ENCODE measurements around the gene P2RY8.
"Not testable (repeated sequence)": the region's sequence is repeated elsewhere in the genome, so short reads cannot be mapped to it uniquely, and the experiment has no call there.

Gene P2RY8
- total RNA-seq: 153 to 252 (median 236) reads per million in 4 donors

- peak; percentile 34 to 90 (median 62) for DNase-seq
Measured at GRCh38 chrX:1537031-1537715, at the start of gene P2RY8. P2RY8 (minus strand) TSS chrX:1537185; CDS start chrX:1466558, 70,627 bp downstream.

GRCh38 chrX:1584237-1585011 lies 47.4 kb upstream of the P2RY8 start:
- no peak for DNase-seq

GRCh38 chrX:1582686-1583437 lies 45.9 kb upstream of the P2RY8 start:
- DNase-seq: peak in 1 of 5 donors; percentile 89

- DNase-seq: peak; percentile 37 to 87 (median 61)
Measured at GRCh38 chrX:1581132-1581531, 44.1 kb upstream of the P2RY8 start.

DNA sequence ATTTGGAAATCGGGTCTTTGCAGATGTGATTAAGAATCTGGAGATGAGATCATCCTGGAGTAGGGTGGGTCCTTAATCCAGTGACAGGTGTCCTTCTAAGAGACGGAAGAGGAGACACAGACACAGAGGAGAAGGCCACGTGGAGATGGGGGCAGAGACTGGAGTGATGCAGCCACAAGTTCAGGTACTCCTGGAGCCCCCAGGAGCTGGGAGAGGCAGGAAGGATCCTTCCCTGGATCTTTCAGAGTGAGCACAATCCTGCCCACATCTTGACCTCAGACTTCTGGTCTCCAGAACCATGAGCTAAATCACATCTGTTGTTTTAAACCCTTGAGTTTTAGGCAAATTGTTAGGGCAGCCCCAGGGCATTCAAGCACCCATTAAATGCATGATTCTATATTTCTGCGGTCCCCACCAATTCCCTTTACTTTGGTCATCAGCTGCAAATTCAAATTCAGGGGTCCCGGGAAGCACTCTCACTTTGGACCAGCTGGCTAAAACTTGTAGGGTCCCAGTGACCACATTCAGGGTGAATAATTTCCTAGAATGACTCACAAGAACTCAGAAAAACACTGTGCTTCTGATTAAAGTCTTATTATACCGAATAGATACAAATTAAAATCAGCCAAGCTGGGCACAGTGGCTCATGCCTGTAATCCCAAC lies 41.7 kb upstream of the P2RY8 start:
- no peak for DNase-seq

GRCh38 chrX:1577845-1578244 lies 40.9 kb upstream of the P2RY8 start:
- DNase-seq: no peak

DNA sequence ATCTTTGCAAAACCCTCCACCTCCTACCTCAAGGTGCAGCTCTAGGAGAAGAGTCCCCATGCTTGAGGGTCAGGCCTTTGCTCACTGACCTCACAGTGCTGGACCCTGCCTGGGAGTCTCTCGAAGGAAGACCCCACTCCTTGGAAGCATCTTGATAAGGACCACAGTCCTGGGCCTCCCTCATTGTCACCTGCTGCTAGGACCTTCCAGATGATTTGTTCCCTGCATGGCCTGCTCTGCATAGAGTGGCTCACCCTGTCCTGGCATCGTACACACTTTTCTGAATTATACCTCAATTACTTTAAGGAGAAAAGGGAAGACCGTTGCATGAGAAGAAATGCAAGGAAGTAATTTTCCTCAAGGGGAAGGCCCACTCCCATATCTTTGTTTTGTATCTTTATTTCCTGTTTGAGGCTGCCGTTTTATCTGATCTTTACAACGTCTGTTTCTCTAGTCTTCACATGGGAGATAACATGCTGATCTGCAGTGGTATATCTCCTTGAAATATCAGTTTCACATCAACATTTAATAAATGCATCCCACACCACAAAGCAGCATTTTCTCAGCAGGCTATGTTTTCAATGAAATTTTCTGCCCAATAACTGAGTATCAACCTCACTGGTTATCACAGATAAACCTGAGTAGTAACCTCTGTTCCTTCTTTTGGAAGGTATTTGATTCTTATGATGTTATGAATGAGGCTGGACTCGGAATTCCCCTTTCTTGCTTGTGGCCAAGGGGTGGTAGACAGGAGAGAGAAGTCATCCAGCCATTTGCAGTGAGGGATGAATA lies 39.4 kb upstream of the P2RY8 start:
- DNase-seq: peak in 1 of 5 donors; percentile 46

DNA sequence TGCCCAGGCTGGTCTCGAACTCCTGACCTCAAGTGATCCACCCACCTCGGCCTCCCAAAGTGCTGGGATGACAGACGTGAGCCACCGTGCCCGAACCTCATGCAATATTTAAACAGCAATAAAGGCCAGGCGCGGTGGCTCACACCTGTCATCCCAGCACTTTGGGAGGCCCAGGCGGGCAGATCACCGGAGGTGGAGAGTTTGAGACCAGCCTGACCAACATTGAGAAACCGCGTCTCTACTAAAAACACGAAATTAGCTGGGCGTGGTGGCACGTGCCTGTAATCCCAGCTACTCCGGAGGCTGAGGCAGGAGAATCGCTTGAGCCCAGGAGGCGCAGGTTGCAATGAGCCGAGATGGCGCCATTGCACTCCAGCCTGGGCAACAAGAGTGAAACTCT lies 37.2 kb upstream of the P2RY8 start:
- not testable (repeated sequence) for DNase-seq

- no peak for DNase-seq
Measured at GRCh38 chrX:1564750-1565683, 28.0 kb upstream of the P2RY8 start.

GRCh38 chrX:1564077-1564476 lies 27.1 kb upstream of the P2RY8 start:
- DNase-seq: not testable (repeated sequence)

GRCh38 chrX:1561164-1561563 lies 24.2 kb upstream of the P2RY8 start:
- no peak for DNase-seq

DNA sequence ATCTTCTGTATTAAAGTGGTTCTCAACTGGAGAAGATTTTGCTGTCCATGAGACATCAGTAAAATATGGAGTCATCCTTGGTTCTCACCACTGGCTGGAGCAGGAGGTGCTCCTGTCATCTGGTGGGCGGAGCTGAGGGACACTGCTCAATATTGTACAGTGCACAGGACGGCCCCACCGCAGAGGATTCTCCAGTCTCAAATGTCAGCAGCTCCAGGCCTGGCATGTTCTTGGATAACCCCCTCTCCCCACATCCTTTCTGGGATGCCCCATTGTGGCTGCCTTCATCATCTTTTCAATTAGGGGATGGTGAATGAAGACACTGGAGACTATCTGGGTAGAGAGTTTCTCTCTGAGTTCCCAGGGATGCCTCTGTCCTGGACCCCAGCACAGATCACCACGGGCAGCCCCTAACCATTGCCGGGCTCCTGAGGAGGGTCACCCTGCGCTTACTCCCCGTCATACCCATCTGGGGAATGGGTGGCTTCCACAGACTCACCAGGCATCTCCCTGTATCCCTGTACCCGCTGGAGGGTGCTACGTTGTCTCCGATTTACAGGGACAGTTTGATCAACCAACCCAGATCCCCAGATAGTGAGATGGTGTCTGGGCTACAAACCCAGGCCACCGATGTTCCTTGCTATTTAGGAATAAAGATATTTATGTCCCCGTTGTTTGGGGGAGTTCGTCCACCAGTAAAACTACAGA lies 21.9 kb upstream of the P2RY8 start:
- no peak for DNase-seq

- not testable (repeated sequence) for DNase-seq
Measured at GRCh38 chrX:1557442-1557841, 20.5 kb upstream of the P2RY8 start.

- DNase-seq: no peak
Measured at GRCh38 chrX:1555370-1555769, 18.4 kb upstream of the P2RY8 start.

GRCh38 chrX:1554469-1555210 lies 17.7 kb upstream of the P2RY8 start:
- peak in 2 of 5 donors; percentile 38 to 89 for DNase-seq

GRCh38 chrX:1551959-1552546 lies 15.1 kb upstream of the P2RY8 start:
- no peak for DNase-seq

- DNase-seq: no peak
Measured at GRCh38 chrX:1546691-1547251, 9.8 kb upstream of the P2RY8 start.

GRCh38 chrX:1545776-1546408 lies 8.9 kb upstream of the P2RY8 start:
- DNase-seq: no peak

Data from T-helper 1 cell (primary cell).